Astrocyte of the cerebellum (primary cell): Measurements from ENCODE around the gene ACP3.

Experiments used
- DNase-seq: peaks from one replicate; pipeline ENCODE4 v3.0.0-alpha.2; 2011; ENCODE audit warnings: low read depth
- H3K4me3 ChIP-seq: 2 replicates; pipeline ENCODE4 v1.5.1; 2011; ENCODE audit warnings: mild to moderate bottlenecking, low read depth, low read length, moderate library complexity
- in situ Hi-C: cut with HindIII; loops from 2 replicates; pipeline ENCODE4 v1.10.0; 2017; ENCODE audit warnings: low sequenced_read_pairs
- TF ChIP-seq, protein P1 (sequence below): IDR thresholded peaks from 2 replicates; pipeline ENCODE4 v1.5.1; 2012; ENCODE audit warnings: low read length, low read depth, moderate library complexity, mild to moderate bottlenecking; ENCODE audit errors: missing control alignments

ACP3 gene

DNA sequence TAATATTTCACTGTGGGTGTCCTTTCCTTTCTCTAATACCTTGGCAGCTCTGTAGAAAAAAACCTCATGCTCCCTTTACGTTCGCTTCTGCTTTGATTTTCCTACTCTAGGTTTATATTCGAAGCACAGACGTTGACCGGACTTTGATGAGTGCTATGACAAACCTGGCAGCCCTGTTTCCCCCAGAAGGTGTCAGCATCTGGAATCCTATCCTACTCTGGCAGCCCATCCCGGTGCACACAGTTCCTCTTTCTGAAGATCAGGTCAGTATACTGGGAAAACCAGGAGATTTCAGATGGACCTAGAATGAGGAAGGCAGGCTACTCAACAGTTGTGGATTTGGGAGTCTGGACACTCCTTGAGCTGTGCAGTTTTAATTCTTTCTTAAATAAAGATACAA, 14.9 kb downstream of the ACP3 start:
- no peak for DNase-seq
- H3K4me3 ChIP-seq = no peak overlapping the region
- TF ChIP-seq, protein P1, sequence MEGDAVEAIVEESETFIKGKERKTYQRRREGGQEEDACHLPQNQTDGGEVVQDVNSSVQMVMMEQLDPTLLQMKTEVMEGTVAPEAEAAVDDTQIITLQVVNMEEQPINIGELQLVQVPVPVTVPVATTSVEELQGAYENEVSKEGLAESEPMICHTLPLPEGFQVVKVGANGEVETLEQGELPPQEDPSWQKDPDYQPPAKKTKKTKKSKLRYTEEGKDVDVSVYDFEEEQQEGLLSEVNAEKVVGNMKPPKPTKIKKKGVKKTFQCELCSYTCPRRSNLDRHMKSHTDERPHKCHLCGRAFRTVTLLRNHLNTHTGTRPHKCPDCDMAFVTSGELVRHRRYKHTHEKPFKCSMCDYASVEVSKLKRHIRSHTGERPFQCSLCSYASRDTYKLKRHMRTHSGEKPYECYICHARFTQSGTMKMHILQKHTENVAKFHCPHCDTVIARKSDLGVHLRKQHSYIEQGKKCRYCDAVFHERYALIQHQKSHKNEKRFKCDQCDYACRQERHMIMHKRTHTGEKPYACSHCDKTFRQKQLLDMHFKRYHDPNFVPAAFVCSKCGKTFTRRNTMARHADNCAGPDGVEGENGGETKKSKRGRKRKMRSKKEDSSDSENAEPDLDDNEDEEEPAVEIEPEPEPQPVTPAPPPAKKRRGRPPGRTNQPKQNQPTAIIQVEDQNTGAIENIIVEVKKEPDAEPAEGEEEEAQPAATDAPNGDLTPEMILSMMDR = no peak
- in situ Hi-C loops = no loop called here

DNA sequence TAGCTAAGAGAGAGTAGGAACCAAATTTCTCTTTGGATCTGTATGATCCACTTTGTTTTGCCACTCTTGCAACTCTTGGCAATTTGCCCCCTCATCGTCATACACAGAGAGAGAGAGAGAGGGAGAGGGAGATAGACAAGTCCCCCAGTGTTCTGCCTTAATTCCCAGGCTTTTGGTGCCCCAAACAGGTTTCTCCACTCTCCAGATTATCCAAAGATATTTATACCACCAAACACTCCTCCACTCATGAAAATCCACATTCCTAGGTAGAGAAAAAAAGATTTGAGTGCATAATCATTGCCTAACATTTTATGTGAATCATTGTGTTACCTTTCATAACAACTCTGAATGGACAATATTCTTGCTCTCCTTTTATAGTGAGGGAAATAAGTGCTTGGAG, 15.3 kb downstream of the ACP3 start:
- no peak overlapping the region for H3K4me3 ChIP-seq
- in situ Hi-C loops = no loop called here
- TF ChIP-seq, protein P1 = no peak
- no peak for DNase-seq

DNA sequence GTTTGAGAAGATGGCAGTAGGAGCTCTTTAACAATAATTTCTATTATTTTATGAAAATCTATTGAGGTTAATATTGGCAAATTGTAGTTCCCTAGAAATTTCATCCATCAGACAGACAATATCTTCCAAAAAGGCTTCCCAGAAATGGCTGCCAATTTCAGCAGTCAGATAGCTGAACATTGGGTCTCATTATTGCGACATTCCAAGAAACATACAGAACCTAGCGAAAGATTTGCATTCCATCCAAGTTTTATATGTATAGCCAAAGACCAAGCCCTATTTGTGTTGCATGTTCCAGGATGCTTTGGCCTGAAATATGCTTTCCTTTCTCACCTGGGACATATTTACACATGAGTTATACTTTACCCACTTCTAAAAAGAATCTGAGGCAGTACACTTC, 24.5 kb downstream of the ACP3 start:
- TF ChIP-seq, protein P1 = no peak
- H3K4me3 ChIP-seq = no peak overlapping the region
- DNase-seq = no peak
- in situ Hi-C loops = loop anchor here (5.0 to 10.0 kb wide), 2 partner anchors 57 to 89 kb away; no protein-coding TSS in a partner anchor

DNA sequence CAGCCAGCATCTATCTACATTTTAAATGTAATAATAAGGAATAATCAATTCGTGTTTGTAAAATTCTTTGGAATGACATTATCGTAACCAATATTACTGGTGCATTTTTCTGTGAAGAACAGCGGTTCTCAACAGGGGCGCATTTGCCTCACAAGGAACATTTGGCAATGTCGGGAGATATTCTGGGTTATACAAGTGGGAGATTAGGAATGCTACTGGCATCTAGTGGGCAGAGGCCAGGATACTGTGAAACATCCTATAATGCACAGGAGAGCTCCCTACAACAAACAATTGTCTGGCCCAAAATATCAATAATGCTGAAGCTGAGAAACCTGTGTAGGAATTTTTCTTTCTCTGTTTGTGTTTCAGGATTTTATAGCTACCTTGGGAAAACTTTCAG, 25.0 kb downstream of the ACP3 start:
- in situ Hi-C loops = loop anchor here (5.0 to 10.0 kb wide), 2 partner anchors 57 to 90 kb away; no protein-coding TSS in a partner anchor
- no peak for DNase-seq
- TF ChIP-seq, protein P1 = no peak
- H3K4me3 ChIP-seq = no peak overlapping the region

DNA sequence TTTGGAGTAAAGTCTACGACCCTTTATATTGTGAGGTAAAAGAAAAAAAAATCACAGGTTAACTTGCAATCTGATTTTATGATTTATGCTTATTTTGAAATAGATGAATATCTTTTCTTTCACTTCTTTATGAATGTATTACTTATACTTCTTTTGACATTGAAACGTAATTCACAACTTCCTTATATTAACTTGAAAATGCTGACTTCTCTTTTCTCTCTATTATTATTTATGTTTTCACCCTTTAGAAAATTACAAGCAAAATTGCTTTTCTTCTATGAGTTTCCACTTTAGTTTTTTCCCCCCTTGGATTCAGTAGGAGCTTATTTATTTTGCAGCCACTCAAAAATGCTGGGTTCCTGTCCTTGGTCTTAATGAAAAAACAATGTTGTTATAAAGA, 25.4 kb downstream of the ACP3 start:
- no peak for DNase-seq
- in situ Hi-C loops = loop anchor here (5.0 to 10.0 kb wide), 2 partner anchors 58 to 90 kb away; no protein-coding TSS in a partner anchor
- TF ChIP-seq, protein P1 = no peak
- no peak overlapping the region for H3K4me3 ChIP-seq

DNA sequence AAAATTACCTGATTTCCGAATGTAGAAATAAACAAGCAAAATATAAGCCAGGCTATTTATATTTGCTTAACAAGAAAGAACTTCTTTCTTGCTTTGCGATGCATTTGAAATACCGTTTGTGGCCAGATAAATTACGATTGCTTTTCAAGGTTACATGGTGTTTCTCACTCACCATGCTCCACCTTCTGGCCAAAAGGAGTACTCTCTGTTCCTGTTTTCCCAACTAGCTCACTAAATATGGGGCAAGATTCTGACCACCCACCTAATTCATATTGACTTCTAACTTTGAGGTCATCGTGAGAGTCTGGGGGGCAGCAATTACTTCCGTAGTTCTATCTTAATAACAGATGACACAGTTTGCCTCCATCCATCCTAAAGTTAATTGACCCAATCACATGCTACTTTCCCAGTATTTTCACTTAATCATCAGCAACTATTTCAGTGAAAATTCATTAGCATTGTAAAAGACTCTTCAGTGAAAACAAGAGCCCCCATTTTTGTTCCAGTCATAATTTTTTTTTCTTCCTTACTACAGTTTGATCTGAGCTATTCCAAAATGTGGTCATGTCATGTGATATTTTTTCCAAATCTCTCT, 25.9 kb downstream of the ACP3 start:
- no peak overlapping the region for H3K4me3 ChIP-seq
- TF ChIP-seq, protein P1 = peak; percentile 89
- in situ Hi-C loops = loop anchor here (5.0 to 10.0 kb wide), 2 partner anchors 58 to 91 kb away; no protein-coding TSS in a partner anchor
- DNase-seq = peak; percentile 51
